HEK293 (cell line): ENCODE data around the gene TSR3.

Experiments used
- CTCF ChIA-PET: fragments of 350-600 bp; formaldehyde crosslinking; extraction: SDS; loops from one replicate; lab custom pipeline; 2021; ENCODE audit warnings: antibody characterized with exemption; lab: Yijun Ruan, JAX
- POLR2A ChIA-PET: fragments of 300-600 bp; formaldehyde crosslinking; extraction: SDS; loops from one replicate; lab custom pipeline; 2020; ENCODE audit warnings: antibody characterized with exemption, inconsistent platforms; lab: Yijun Ruan, JAX
- H3K27ac ChIP-seq: fragments of 200-500 bp; sonication (Bioruptor generic); 2 replicates; pipeline ENCODE4 v1.5.1; 2014; ENCODE audit warnings: low read depth, low read length, control low read depth, inconsistent platforms; ENCODE audit errors: extremely low read depth
- H3K36me3 ChIP-seq, 2 experiments: fragments of 200-500 bp in 1 of 2; sonication (Bioruptor generic) in 1 of 2; 1 replicate in 1 of 2; 2 replicates in 1 of 2; pipeline ENCODE4 v1.5.1; 2014 to 2017; ENCODE audit warnings: inconsistent platforms in 2 of 2, low read length in 2 of 2; ENCODE audit not compliant: control insufficient read depth in 2 of 2, insufficient read depth in 1 of 2
- H3K4me1 ChIP-seq: fragments of 200-500 bp; sonication (Bioruptor generic); 2 replicates; pipeline ENCODE4 v1.5.1; 2014; ENCODE audit warnings: mild to moderate bottlenecking, low read length, inconsistent platforms; ENCODE audit not compliant: control insufficient read depth, insufficient read depth
- H3K4me3 ChIP-seq: 2 replicates; pipeline ENCODE4 v1.5.1; 2011; ENCODE audit warnings: low read depth, mild to moderate bottlenecking, control low read depth, low read length, moderate library complexity
- H3K9me3 ChIP-seq: fragments of 200-500 bp; sonication (Bioruptor generic); 2 replicates; pipeline ENCODE4 v1.5.1; 2014; ENCODE audit warnings: low read depth, low read length, inconsistent platforms; ENCODE audit not compliant: control insufficient read depth, insufficient read depth
- ELK4 ChIP-seq: IDR thresholded peaks from 2 replicates; pipeline ENCODE4 v1.6.1; 2011; ENCODE audit warnings: mild to moderate bottlenecking, low read depth, low read length, borderline replicate concordance
- HOXA7 ChIP-seq: sonication (generic); formaldehyde crosslinking; IDR thresholded peaks from 2 replicates; pipeline ENCODE4 v1.8.1; 2022; ENCODE audit warnings: missing genetic modification reagents, borderline replicate concordance
- KLF16 ChIP-seq: fragments of 450-650 bp; formaldehyde crosslinking; IDR thresholded peaks from 2 replicates; pipeline ENCODE4 v1.5.1; 2017; ENCODE audit warnings: missing biosample characterization, missing genetic modification characterization
- KLF17 ChIP-seq: fragments of 450-650 bp; formaldehyde crosslinking; IDR thresholded peaks from 2 replicates; pipeline ENCODE4 v1.5.1; 2016; ENCODE audit warnings: missing biosample characterization, missing genetic modification characterization
- KLF7 ChIP-seq: fragments of 450-650 bp; formaldehyde crosslinking; IDR thresholded peaks from 2 replicates; pipeline ENCODE4 v1.5.1; 2016; ENCODE audit warnings: missing biosample characterization, missing genetic modification characterization, borderline replicate concordance
- KLF8 ChIP-seq: fragments of 450-650 bp; formaldehyde crosslinking; IDR thresholded peaks from 2 replicates; pipeline ENCODE4 v1.5.1; 2016; ENCODE audit warnings: missing biosample characterization, missing genetic modification characterization
- PBX3 ChIP-seq: sonication (generic); formaldehyde crosslinking; IDR thresholded peaks from 2 replicates; pipeline ENCODE4 v1.8.1; 2022; ENCODE audit warnings: mild to moderate bottlenecking, moderate library complexity, missing genetic modification reagents
- REST ChIP-seq: fragments of 450-650 bp; formaldehyde crosslinking; IDR thresholded peaks from 2 replicates; pipeline ENCODE4 v1.5.1; 2016; ENCODE audit warnings: missing biosample characterization, missing genetic modification characterization
- SP7 ChIP-seq: fragments of 450-650 bp; formaldehyde crosslinking; IDR thresholded peaks from 2 replicates; pipeline ENCODE4 v1.5.1; 2016; ENCODE audit warnings: missing biosample characterization, missing genetic modification characterization
- YY1 ChIP-seq: fragments of 450-650 bp; formaldehyde crosslinking; IDR thresholded peaks from 2 replicates; pipeline ENCODE4 v1.5.1; 2018; ENCODE audit warnings: missing biosample characterization, missing genetic modification characterization
- ZBTB11 ChIP-seq: fragments of 450-650 bp; formaldehyde crosslinking; conservative IDR thresholded peaks from 2 replicates; pipeline ENCODE4 v1.5.1; 2016; ENCODE audit warnings: low read depth, missing biosample characterization, missing genetic modification characterization
- ZNF121 ChIP-seq: fragments of 450-650 bp; formaldehyde crosslinking; IDR thresholded peaks from 2 replicates; pipeline ENCODE4 v1.5.1; 2016; ENCODE audit warnings: missing biosample characterization, missing genetic modification characterization
- ZNF140 ChIP-seq: fragments of 450-650 bp; formaldehyde crosslinking; IDR thresholded peaks from 2 replicates; pipeline ENCODE4 v1.5.1; 2016; ENCODE audit warnings: missing biosample characterization, missing genetic modification characterization
- ZNF2 ChIP-seq: fragments of 450-650 bp; formaldehyde crosslinking; IDR thresholded peaks from 2 replicates; pipeline ENCODE4 v1.5.1; 2016; ENCODE audit warnings: missing biosample characterization, missing genetic modification characterization
- ZNF398 ChIP-seq: fragments of 450-650 bp; formaldehyde crosslinking; IDR thresholded peaks from 2 replicates; pipeline ENCODE4 v1.5.1; 2017; ENCODE audit warnings: missing biosample characterization, missing genetic modification characterization
- ZNF518A ChIP-seq: fragments of 450-650 bp; formaldehyde crosslinking; conservative IDR thresholded peaks from 2 replicates; pipeline ENCODE4 v1.5.1; 2016; ENCODE audit warnings: low read depth, missing biosample characterization, missing genetic modification characterization
- ZNF560 ChIP-seq: fragments of 450-650 bp; formaldehyde crosslinking; IDR thresholded peaks from 2 replicates; pipeline ENCODE4 v1.5.1; 2017; ENCODE audit warnings: missing biosample characterization, missing genetic modification characterization, borderline replicate concordance
- ZNF626 ChIP-seq: fragments of 450-650 bp; sonication (Bioruptor Pico); formaldehyde crosslinking; IDR thresholded peaks from 2 replicates; pipeline ENCODE4 v1.5.1; 2018; ENCODE audit warnings: missing biosample characterization, missing genetic modification characterization, inconsistent platforms
- ZSCAN18 ChIP-seq: fragments of 450-650 bp; formaldehyde crosslinking; IDR thresholded peaks from 2 replicates; pipeline ENCODE4 v1.5.1; 2016; ENCODE audit warnings: missing biosample characterization, missing genetic modification characterization

TSR3 gene

GRCh38 chr16:1318268-1318545, 33.5 kb downstream of the TSR3 start:
- POLR2A ChIA-PET, result no interaction called here
- CTCF ChIA-PET, result no interaction called here
- Histone ChIP-seq H3K27ac (no peak overlapping the region), H3K9me3 (no peaks in the 10 kb centered on the region)
- TF ChIP-seq SP7 (tag by site-specific recombination) (no peak), HOXA7 (CRISPR knock-in tag) (no peak), ZSCAN18 (tag by site-specific recombination) (no peak), ZBTB11 (tag by site-specific recombination) (no peak), ZNF140 (tag by site-specific recombination) (no peak), REST (tag by site-specific recombination) (no peak), KLF8 (tag by site-specific recombination) (no peak), ZNF2 (tag by site-specific recombination) (no peak), ZNF398 (tag by site-specific recombination) (no peak), YY1 (tag by site-specific recombination) (no peak), ZNF626 (no peak), KLF16 (tag by site-specific recombination) (no peak), ZNF560 (no peak), ZNF121 (tag by site-specific recombination) (no peak), KLF7 (tag by site-specific recombination) (no peak), PBX3 (no peak), ELK4 (no peak), KLF17 (tag by site-specific recombination) (no peak), ZNF518A (tag by site-specific recombination) (no peak)
- TF ChIP-seq, all 188 proteins: peak for 0
- Histone ChIP-seq H3K36me3 (peaks cover 25 to 88% of the 10 kb centered on the region in 2 experiments; a peak in 2 of 3 replicates), H3K4me1 (no peaks in the 10 kb centered on the region), H3K4me3 (no peak overlapping the region)
